ENCODE data around the gene PNPLA7. TPM values are rescaled to one million over a fixed set of nuclear protein-coding genes. Genes with fewer than 3 reads are reported as not detected.

PNPLA7 gene
- total and polyA plus RNA-seq, 2 of the 13 experiments (the other 11 are each of a cell fraction or from before 2014, with no cell fraction given) = 0.42 to 1.5 TPM

DNA sequence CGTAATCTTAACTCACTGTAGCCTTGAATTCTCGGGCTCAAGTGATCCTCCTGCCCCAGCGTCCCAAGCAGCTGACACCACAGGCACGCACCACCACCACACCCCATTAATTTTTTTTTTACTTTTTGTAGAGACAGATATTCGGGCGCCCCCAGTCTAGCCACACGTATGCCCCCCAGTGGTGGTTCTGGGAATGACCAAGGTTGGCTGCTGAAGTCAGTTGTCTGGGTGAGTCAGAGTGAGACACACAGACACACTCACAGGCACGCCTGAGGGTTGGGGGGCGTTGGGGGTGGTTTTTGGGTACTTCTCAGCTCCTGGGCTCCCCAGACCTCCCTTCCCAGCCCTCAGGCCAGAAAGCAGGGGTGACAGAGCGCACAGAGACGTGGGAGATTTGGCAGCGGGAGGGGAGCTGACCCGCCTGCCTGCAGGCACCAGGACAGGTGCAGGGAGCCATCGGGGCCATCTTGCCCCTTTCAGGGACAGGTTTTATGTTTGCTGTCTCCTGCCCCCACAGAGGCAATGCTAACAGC is 104.9 kb downstream of the PNPLA7 start (continued):
- TF ChIP-seq ZNF275 (CRISPR knock-in tag; IDR thresholded peaks at IDR 0.05; ENCODE audit: borderline replicate concordance) = no peak
- TF ChIP-seq KAT2B (IDR thresholded peaks at IDR 0.05; ENCODE audit: borderline replicate concordance, low read depth, low read length) = no peak
- TF ChIP-seq GMEB1 (CRISPR knock-in tag; IDR thresholded peaks at IDR 0.05; ENCODE audit: borderline replicate concordance) = no peak
- peak; percentile 46 for TF ChIP-seq ZNF687 (CRISPR knock-in tag; IDR thresholded peaks at IDR 0.05)
- TF ChIP-seq ZNF713 (CRISPR knock-in tag; IDR thresholded peaks at IDR 0.05) = no peak
- no peak for TF ChIP-seq NCOA1 (CRISPR knock-in tag; IDR thresholded peaks at IDR 0.05)
- no peak for TF ChIP-seq ATF4 (CRISPR knock-in tag; IDR thresholded peaks at IDR 0.05)
- TF ChIP-seq CBX2 (IDR thresholded peaks at IDR 0.05; ENCODE audit: low read depth, low read length) = no peak
- no peak for TF ChIP-seq CBX2 (CRISPR knock-in tag; IDR thresholded peaks at IDR 0.05; ENCODE audit: low read depth)
- no peak for TF ChIP-seq ZBTB20 (CRISPR knock-in tag; IDR thresholded peaks at IDR 0.05; ENCODE audit: borderline replicate concordance, low read depth)
- TF ChIP-seq, protein P1, sequence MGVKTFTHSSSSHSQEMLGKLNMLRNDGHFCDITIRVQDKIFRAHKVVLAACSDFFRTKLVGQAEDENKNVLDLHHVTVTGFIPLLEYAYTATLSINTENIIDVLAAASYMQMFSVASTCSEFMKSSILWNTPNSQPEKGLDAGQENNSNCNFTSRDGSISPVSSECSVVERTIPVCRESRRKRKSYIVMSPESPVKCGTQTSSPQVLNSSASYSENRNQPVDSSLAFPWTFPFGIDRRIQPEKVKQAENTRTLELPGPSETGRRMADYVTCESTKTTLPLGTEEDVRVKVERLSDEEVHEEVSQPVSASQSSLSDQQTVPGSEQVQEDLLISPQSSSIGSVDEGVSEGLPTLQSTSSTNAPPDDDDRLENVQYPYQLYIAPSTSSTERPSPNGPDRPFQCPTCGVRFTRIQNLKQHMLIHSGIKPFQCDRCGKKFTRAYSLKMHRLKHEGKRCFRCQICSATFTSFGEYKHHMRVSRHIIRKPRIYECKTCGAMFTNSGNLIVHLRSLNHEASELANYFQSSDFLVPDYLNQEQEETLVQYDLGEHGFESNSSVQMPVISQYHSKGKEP (CRISPR knock-in tag; IDR thresholded peaks at IDR 0.05) = no peak
- peak; percentile 13; the same call in 1 of the 2 replicates for TF ChIP-seq TSC22D2 (CRISPR knock-in tag; IDR thresholded peaks at IDR 0.05; ENCODE audit: borderline replicate concordance)
- TF ChIP-seq KDM1A (CRISPR knock-in tag; IDR thresholded peaks at IDR 0.05) = no peak
- TF ChIP-seq, protein P2, sequence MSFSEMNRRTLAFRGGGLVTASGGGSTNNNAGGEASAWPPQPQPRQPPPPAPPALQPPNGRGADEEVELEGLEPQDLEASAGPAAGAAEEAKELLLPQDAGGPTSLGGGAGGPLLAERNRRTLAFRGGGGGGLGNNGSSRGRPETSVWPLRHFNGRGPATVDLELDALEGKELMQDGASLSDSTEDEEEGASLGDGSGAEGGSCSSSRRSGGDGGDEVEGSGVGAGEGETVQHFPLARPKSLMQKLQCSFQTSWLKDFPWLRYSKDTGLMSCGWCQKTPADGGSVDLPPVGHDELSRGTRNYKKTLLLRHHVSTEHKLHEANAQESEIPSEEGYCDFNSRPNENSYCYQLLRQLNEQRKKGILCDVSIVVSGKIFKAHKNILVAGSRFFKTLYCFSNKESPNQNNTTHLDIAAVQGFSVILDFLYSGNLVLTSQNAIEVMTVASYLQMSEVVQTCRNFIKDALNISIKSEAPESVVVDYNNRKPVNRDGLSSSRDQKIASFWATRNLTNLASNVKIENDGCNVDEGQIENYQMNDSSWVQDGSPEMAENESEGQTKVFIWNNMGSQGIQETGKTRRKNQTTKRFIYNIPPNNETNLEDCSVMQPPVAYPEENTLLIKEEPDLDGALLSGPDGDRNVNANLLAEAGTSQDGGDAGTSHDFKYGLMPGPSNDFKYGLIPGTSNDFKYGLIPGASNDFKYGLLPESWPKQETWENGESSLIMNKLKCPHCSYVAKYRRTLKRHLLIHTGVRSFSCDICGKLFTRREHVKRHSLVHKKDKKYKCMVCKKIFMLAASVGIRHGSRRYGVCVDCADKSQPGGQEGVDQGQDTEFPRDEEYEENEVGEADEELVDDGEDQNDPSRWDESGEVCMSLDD (CRISPR knock-in tag; IDR thresholded peaks at IDR 0.05; ENCODE audit: borderline replicate concordance) = peak; percentile 90; the same call in 1 of the 2 replicates

Data from HepG2 (cell line).